WTC11 (cell line): ENCODE measurements around the gene ITPK1.

Experiments
- TF ChIP-seq, protein P1 (sequence below): fragments of 200-600 bp; IDR thresholded peaks from 2 replicates; pipeline ENCODE4 v1.8.0; 2022; ENCODE audit warnings: antibody characterized with exemption
- TF ChIP-seq, protein P2 (sequence below): sonication (generic); formaldehyde crosslinking; IDR thresholded peaks from 2 replicates; pipeline ENCODE4 v1.8.0; 2022; ENCODE audit warnings: mild to moderate bottlenecking, missing genetic modification reagents
- TF ChIP-seq, protein P3 (sequence below): sonication (generic); formaldehyde crosslinking; IDR thresholded peaks from 2 replicates; pipeline ENCODE4 v1.8.0; 2022; ENCODE audit warnings: mild to moderate bottlenecking, missing genetic modification reagents
- TF ChIP-seq, protein P4 (sequence below): sonication (generic); formaldehyde crosslinking; IDR thresholded peaks from 2 replicates; pipeline ENCODE4 v1.8.1; 2022; ENCODE audit warnings: missing genetic modification reagents, borderline replicate concordance

DNA sequence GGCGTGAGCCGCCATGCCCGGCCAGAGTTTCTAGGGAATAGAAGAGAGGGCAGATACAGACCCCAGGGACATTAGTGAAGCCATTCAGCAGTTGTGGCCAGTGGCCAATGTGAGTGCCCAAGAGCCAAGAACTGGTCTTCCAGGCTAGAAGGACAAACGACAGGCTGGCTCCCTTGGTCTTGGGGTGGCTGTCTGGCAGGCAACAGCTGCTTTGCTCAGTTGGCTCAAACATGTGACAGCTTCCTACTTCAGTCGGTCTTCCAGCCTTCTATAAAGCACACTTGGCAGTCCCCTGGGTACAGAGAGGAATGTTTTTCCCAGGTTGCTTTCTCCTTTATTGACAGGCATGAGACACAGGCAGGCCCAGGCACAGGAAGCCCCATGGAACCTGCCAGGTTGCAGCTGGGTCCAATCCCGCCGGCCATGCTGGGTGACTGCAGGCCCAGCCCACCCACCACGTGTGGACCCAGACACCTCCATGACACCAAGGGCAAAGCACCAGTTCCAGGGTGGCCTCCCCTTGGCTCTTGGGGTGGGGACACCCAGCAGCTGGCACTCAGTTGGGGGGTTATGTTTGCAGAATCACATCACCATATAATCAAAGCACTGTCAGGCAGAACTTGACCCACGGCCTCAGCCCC is 177.4 kb downstream of the ITPK1 start:
- TF ChIP-seq, protein P1, sequence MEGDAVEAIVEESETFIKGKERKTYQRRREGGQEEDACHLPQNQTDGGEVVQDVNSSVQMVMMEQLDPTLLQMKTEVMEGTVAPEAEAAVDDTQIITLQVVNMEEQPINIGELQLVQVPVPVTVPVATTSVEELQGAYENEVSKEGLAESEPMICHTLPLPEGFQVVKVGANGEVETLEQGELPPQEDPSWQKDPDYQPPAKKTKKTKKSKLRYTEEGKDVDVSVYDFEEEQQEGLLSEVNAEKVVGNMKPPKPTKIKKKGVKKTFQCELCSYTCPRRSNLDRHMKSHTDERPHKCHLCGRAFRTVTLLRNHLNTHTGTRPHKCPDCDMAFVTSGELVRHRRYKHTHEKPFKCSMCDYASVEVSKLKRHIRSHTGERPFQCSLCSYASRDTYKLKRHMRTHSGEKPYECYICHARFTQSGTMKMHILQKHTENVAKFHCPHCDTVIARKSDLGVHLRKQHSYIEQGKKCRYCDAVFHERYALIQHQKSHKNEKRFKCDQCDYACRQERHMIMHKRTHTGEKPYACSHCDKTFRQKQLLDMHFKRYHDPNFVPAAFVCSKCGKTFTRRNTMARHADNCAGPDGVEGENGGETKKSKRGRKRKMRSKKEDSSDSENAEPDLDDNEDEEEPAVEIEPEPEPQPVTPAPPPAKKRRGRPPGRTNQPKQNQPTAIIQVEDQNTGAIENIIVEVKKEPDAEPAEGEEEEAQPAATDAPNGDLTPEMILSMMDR, result no peak
- TF ChIP-seq, protein P2, sequence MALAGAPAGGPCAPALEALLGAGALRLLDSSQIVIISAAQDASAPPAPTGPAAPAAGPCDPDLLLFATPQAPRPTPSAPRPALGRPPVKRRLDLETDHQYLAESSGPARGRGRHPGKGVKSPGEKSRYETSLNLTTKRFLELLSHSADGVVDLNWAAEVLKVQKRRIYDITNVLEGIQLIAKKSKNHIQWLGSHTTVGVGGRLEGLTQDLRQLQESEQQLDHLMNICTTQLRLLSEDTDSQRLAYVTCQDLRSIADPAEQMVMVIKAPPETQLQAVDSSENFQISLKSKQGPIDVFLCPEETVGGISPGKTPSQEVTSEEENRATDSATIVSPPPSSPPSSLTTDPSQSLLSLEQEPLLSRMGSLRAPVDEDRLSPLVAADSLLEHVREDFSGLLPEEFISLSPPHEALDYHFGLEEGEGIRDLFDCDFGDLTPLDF, result no peak
- TF ChIP-seq, protein P3, sequence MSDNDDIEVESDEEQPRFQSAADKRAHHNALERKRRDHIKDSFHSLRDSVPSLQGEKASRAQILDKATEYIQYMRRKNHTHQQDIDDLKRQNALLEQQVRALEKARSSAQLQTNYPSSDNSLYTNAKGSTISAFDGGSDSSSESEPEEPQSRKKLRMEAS (CRISPR knock-in tag), result no peak
- TF ChIP-seq, protein P4, sequence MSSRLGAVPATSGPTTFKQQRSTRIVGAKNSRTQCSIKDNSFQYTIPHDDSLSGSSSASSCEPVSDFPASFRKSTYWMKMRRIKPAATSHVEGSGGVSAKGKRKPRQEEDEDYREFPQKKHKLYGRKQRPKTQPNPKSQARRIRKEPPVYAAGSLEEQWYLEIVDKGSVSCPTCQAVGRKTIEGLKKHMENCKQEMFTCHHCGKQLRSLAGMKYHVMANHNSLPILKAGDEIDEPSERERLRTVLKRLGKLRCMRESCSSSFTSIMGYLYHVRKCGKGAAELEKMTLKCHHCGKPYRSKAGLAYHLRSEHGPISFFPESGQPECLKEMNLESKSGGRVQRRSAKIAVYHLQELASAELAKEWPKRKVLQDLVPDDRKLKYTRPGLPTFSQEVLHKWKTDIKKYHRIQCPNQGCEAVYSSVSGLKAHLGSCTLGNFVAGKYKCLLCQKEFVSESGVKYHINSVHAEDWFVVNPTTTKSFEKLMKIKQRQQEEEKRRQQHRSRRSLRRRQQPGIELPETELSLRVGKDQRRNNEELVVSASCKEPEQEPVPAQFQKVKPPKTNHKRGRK, result no peak
